Measurements from ENCODE around the gene PLEKHS1. TPM values are rescaled to one million over a fixed set of nuclear protein-coding genes. Genes with fewer than 3 reads are reported as not detected.
"Not testable (repeated sequence)": the region's sequence is repeated elsewhere in the genome, so short reads cannot be mapped to it uniquely, and the experiment has no call there.

The PLEKHS1 gene
- total RNA-seq, 1 experiment from 2014 or later, result 0.03 TPM

- Histone ChIP-seq H3K27me3 (replicated peaks) (no peaks in the 10 kb centered on the region; the same call in 1 of the 2 replicates), H3K36me3 (no peaks in the 10 kb centered on the region), H3K4me1 (replicated peaks) (no peaks in the 10 kb centered on the region), H3K27ac (no peak overlapping the region), H3K4me3 (no peak overlapping the region), H3K9me3 (replicated peaks) (no peaks in the 10 kb centered on the region)
- DNase-seq (ENCODE audit: low read depth in 1 of 2, low spot score in 2 of 2), result no peak
Measured at GRCh38 chr10:113753020-113753692, 1.7 kb downstream of the PLEKHS1 start.

GRCh38 chr10:113754125-113754524 is 2.6 kb downstream of the PLEKHS1 start:
- Histone ChIP-seq H3K4me3 (no peak overlapping the region), H3K27ac (no peak overlapping the region), H3K27me3 (replicated peaks) (no peaks in the 10 kb centered on the region; the same call in 1 of the 2 replicates), H3K9me3 (replicated peaks) (no peaks in the 10 kb centered on the region), H3K4me1 (replicated peaks) (no peaks in the 10 kb centered on the region), H3K36me3 (no peaks in the 10 kb centered on the region)
- no peak for DNase-seq (ENCODE audit: low read depth in 1 of 2, low spot score in 2 of 2)

- Histone ChIP-seq H3K27me3 (replicated peaks) (no peaks in the 10 kb centered on the region; the same call in 1 of the 2 replicates), H3K27ac (no peak overlapping the region), H3K9me3 (replicated peaks) (no peaks in the 10 kb centered on the region), H3K4me3 (no peak overlapping the region), H3K4me1 (replicated peaks) (no peaks in the 10 kb centered on the region), H3K36me3 (no peaks in the 10 kb centered on the region)
- DNase-seq (ENCODE audit: low read depth in 1 of 2, low spot score in 2 of 2), result no peak
Measured at GRCh38 chr10:113754768-113755167, 3.3 kb downstream of the PLEKHS1 start.

- H3K4me3 ChIP-seq, result no peak overlapping the region
Measured at GRCh38 chr10:113756940-113757543, 5.6 kb downstream of the PLEKHS1 start.

DNA sequence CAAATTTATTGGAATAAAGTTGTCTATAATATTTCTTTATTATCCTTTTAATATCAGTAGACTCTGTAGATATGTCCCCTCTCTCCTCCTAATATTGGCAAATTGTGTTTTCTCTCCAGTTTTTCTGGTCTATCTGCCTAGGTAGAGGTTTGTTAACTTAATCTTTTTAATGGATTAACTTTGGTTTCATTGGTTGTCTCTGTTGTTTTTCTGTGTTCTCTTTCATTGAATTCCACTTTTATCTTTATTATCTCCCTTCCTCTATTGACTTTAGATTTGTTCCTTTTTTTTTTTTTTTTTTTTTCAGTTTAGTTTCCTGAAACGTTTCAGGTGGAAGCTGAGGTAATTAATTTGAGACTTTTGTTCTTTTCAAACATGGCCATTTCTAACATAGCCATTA is 10.6 kb downstream of the PLEKHS1 start:
- Histone ChIP-seq H3K27ac (no peak overlapping the region), H3K4me1 (replicated peaks) (no peaks in the 10 kb centered on the region), H3K27me3 (replicated peaks) (peaks cover 24% of the 10 kb centered on the region), H3K4me3 (no peak overlapping the region), H3K9me3 (replicated peaks) (no peaks in the 10 kb centered on the region), H3K36me3 (no peaks in the 10 kb centered on the region)
- DNase-seq (ENCODE audit: low read depth in 1 of 2, low spot score in 2 of 2), result no peak

More at GRCh38 chr10:113756940-113757543, 5.6 kb downstream of the PLEKHS1 start:
- Histone ChIP-seq H3K27me3 (replicated peaks) (no peaks in the 10 kb centered on the region; the same call in 1 of the 2 replicates), H3K36me3 (no peaks in the 10 kb centered on the region), H3K9me3 (replicated peaks) (no peaks in the 10 kb centered on the region), H3K4me1 (replicated peaks) (no peaks in the 10 kb centered on the region), H3K27ac (no peak overlapping the region)
- no peak for DNase-seq (ENCODE audit: low read depth in 1 of 2, low spot score in 2 of 2)

- DNase-seq (ENCODE audit: low read depth in 1 of 2, low spot score in 2 of 2), result no peak
- no peaks in the 10 kb centered on the region for H3K4me1 ChIP-seq (replicated peaks)
- no peak overlapping the region for H3K27ac ChIP-seq
- H3K27me3 ChIP-seq (replicated peaks), result peaks cover 40% of the 10 kb centered on the region
- no peaks in the 10 kb centered on the region for H3K9me3 ChIP-seq (replicated peaks)
- H3K36me3 ChIP-seq, result no peaks in the 10 kb centered on the region
- no peak overlapping the region for H3K4me3 ChIP-seq
Measured at GRCh38 chr10:113764582-113764981, 13.1 kb downstream of the PLEKHS1 start.

DNA sequence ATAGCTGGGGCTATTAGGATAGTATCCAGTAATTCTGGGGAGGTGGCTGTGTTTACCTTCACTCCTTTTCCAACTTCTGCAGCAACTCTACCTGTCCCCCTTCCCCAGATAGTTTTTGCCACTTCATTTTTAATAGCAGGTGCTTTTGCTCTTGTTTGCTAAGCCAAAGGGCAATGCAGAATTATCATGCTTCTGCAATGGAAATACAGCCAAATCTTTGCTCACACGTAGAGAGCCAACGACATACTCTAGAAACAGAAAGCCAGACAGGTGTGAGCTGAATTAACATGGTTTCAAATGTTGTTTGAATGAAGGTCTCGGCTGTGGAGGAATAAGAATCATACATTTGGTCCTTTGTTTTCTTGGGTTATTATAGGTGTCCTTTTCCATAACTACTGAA is 14.4 kb downstream of the PLEKHS1 start:
- Histone ChIP-seq H3K27ac (no peak overlapping the region), H3K4me3 (no peak overlapping the region), H3K4me1 (replicated peaks) (no peaks in the 10 kb centered on the region), H3K9me3 (replicated peaks) (no peaks in the 10 kb centered on the region), H3K27me3 (replicated peaks) (peaks cover 47% of the 10 kb centered on the region), H3K36me3 (no peaks in the 10 kb centered on the region)
- no peak for DNase-seq (ENCODE audit: low read depth in 1 of 2, low spot score in 2 of 2)

- peaks cover 52% of the 10 kb centered on the region for H3K27me3 ChIP-seq (replicated peaks)
- no peaks in the 10 kb centered on the region for H3K4me1 ChIP-seq (replicated peaks)
- no peak for DNase-seq (ENCODE audit: low read depth in 1 of 2, low spot score in 2 of 2)
- no peak overlapping the region for H3K4me3 ChIP-seq
- no peaks in the 10 kb centered on the region for H3K36me3 ChIP-seq
- H3K9me3 ChIP-seq (replicated peaks), result no peaks in the 10 kb centered on the region; the same call in 1 of the 2 replicates
- no peak overlapping the region for H3K27ac ChIP-seq
Measured at GRCh38 chr10:113767222-113767621, 15.7 kb downstream of the PLEKHS1 start.

GRCh38 chr10:113770346-113770745 is 18.9 kb downstream of the PLEKHS1 start:
- H3K36me3 ChIP-seq, result no peaks in the 10 kb centered on the region
- no peaks in the 10 kb centered on the region; the same call in 1 of the 2 replicates for H3K9me3 ChIP-seq (replicated peaks)
- no peak for DNase-seq (ENCODE audit: low read depth in 1 of 2, low spot score in 2 of 2)
- H3K4me1 ChIP-seq (replicated peaks), result no peaks in the 10 kb centered on the region
- peaks cover 44% of the 10 kb centered on the region for H3K27me3 ChIP-seq (replicated peaks)
- H3K4me3 ChIP-seq, result no peak overlapping the region
- no peak overlapping the region for H3K27ac ChIP-seq

DNA sequence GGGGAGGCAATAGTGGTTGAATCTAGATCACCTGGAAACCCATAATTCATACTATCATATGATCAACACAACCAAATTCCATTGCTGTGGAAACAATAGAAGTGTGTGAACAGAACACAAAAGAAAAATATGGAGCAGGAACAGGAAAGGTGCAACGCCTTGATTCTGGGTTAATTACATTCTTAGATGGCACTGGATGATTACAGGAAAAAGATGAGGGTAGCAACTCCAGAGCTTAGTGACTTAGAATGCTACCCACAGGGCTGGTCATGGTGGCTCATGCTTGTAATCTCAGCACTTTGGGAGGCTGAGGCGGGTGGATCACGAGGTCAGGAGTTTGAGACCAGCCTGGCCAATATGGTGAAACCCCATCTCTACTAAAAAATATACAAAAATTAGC is 19.6 kb downstream of the PLEKHS1 start:
- H3K27ac ChIP-seq; H3K9me3 ChIP-seq (replicated peaks); H3K4me3 ChIP-seq; DNase-seq (ENCODE audit: low read depth in 1 of 2, low spot score in 2 of 2); H3K4me1 ChIP-seq (replicated peaks); H3K36me3 ChIP-seq: not testable (repeated sequence)
- peaks cover 37% of the 10 kb centered on the region for H3K27me3 ChIP-seq (replicated peaks)

GRCh38 chr10:113775686-113776294 is 24.3 kb downstream of the PLEKHS1 start:
- no peaks in the 10 kb centered on the region for H3K36me3 ChIP-seq
- DNase-seq (ENCODE audit: low read depth in 1 of 2, low spot score in 2 of 2), result no peak
- no peak overlapping the region for H3K4me3 ChIP-seq
- no peaks in the 10 kb centered on the region for H3K4me1 ChIP-seq (replicated peaks)
- H3K27ac ChIP-seq, result no peak overlapping the region
- peaks cover 5% of the 10 kb centered on the region; the same call in 1 of the 2 replicates for H3K27me3 ChIP-seq (replicated peaks)
- H3K9me3 ChIP-seq (replicated peaks), result no peaks in the 10 kb centered on the region; the same call in 1 of the 2 replicates

DNA sequence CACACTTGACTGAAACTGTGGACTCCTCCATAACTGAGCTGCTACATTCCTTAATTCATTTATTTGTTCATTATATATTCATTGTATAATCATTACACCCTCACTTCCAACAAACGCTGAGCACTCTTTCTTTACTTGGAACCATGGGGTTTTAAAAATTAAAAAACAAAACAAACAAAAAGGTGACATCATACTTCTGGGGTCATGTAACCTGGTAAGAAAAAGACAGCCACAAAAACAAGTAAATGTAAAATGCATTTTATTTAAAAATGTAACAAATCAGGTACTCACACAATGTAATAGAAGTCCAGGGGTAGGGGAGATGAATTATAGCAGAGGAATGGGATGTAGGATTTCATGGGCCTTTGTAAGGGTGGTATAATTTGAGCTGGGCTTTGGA is 25.1 kb downstream of the PLEKHS1 start:
- Histone ChIP-seq H3K4me1 (replicated peaks) (no peaks in the 10 kb centered on the region), H3K27ac (no peak overlapping the region), H3K9me3 (replicated peaks) (no peaks in the 10 kb centered on the region; the same call in 1 of the 2 replicates), H3K36me3 (no peaks in the 10 kb centered on the region), H3K4me3 (no peak overlapping the region), H3K27me3 (replicated peaks) (0 out of 2 replicates have a peak, but pooled peaks cover 5% of the 10 kb centered on the region)
- no peak for DNase-seq (ENCODE audit: low read depth in 1 of 2, low spot score in 2 of 2)

GRCh38 chr10:113780681-113781250 is 29.3 kb downstream of the PLEKHS1 start:
- Histone ChIP-seq H3K4me3 (no peak overlapping the region), H3K4me1 (replicated peaks) (no peaks in the 10 kb centered on the region), H3K27me3 (replicated peaks) (no peaks in the 10 kb centered on the region), H3K27ac (no peak overlapping the region), H3K9me3 (replicated peaks) (no peaks in the 10 kb centered on the region), H3K36me3 (no peaks in the 10 kb centered on the region)
- no peak for DNase-seq (ENCODE audit: low read depth in 1 of 2, low spot score in 2 of 2)

DNA sequence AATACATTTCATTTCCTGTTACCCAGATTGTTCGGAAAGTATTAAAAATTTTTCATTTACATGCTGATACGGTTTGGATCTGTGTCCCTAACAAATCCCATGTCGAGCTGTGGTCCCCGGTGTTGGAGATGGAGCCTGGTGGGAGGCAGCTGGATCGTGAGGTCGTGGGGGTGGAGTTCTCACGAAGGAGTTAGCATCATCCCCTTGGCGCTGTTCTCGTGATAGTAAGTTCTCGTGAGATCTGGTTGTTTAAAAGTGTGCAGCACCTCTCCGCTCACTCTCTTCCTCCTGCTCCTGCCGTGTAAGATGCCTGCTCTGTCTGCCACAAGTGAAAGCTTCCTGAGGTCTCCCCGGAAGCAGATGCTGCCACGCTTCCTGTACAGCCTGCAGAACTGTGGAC is 30.9 kb downstream of the PLEKHS1 start:
- Histone ChIP-seq H3K36me3 (no peaks in the 10 kb centered on the region), H3K4me3 (no peak overlapping the region), H3K4me1 (replicated peaks) (no peaks in the 10 kb centered on the region), H3K9me3 (replicated peaks) (no peaks in the 10 kb centered on the region), H3K27ac (no peak overlapping the region), H3K27me3 (replicated peaks) (no peaks in the 10 kb centered on the region)
- DNase-seq (ENCODE audit: low read depth in 1 of 2, low spot score in 2 of 2), result no peak

Data from SJSA1 (cell line).